Measurements from ENCODE around the gene NEGR1.

- no peak for TF ChIP-seq CTCF (IDR thresholded peaks at IDR 0.05; ENCODE audit: low read depth, low read length)
- no peak for TF ChIP-seq EZH2phosphoT487 (IDR thresholded peaks at IDR 0.05; ENCODE audit: low read depth)
These were observed 930.9 kb downstream of the NEGR1 start for GRCh38 chr1:71351438-71351837.
